UCSD-AML1 (cell line): ENCODE measurements around the gene MACROD2.

ENCODE experiments used
- DNase-seq: peaks from one replicate; lab custom pipeline; 2025; ENCODE audit not compliant: unreplicated experiment; lab: John Stamatoyannopoulos, UW

Gene MACROD2

GRCh38 chr20:14332866-14333265 lies 337.6 kb downstream of the MACROD2 start:
- DNase-seq = no peak

- DNase-seq = no peak
These were observed 338.4 kb downstream of the MACROD2 start for GRCh38 chr20:14333721-14334120.

- DNase-seq = no peak
These were observed 339.1 kb downstream of the MACROD2 start for GRCh38 chr20:14334306-14334930.

GRCh38 chr20:14335052-14335451 lies 339.7 kb downstream of the MACROD2 start:
- no peak for DNase-seq

- no peak for DNase-seq
These were observed 341.4 kb downstream of the MACROD2 start for GRCh38 chr20:14336686-14337085.

GRCh38 chr20:14337400-14338171 lies 342.3 kb downstream of the MACROD2 start, which contains the start of gene FLRT3:
Gene FLRT3, minus strand, starts transcription at chr20:14337612. Its CDS starts 10,106 bp downstream, at chr20:14327506.
- DNase-seq = peak; percentile 24

GRCh38 chr20:14341801-14342200 lies 346.5 kb downstream of the MACROD2 start:
- DNase-seq = no peak

GRCh38 chr20:14342918-14343317 lies 347.6 kb downstream of the MACROD2 start:
- no peak for DNase-seq

- no peak for DNase-seq
These were observed 348.3 kb downstream of the MACROD2 start for GRCh38 chr20:14343491-14344065.

- no peak for DNase-seq
These were observed 349.4 kb downstream of the MACROD2 start for GRCh38 chr20:14344746-14345145.

GRCh38 chr20:14355791-14356190 lies 360.5 kb downstream of the MACROD2 start:
- DNase-seq = no peak

- DNase-seq = no peak
These were observed 365.1 kb downstream of the MACROD2 start for GRCh38 chr20:14360416-14360815.

- DNase-seq = no peak
These were observed 366.4 kb downstream of the MACROD2 start for GRCh38 chr20:14361509-14362345.

- DNase-seq = no peak
These were observed 378.9 kb downstream of the MACROD2 start for GRCh38 chr20:14374196-14374595.

- DNase-seq = no peak
These were observed 380.2 kb downstream of the MACROD2 start for GRCh38 chr20:14375416-14375985.

- DNase-seq = no peak
These were observed 383.0 kb downstream of the MACROD2 start for GRCh38 chr20:14378326-14378725.

- DNase-seq = no peak
These were observed 388.0 kb downstream of the MACROD2 start for GRCh38 chr20:14383335-14383734.

- DNase-seq = no peak
These were observed 389.3 kb downstream of the MACROD2 start for GRCh38 chr20:14384416-14385175.

- no peak for DNase-seq
These were observed 389.9 kb downstream of the MACROD2 start for GRCh38 chr20:14385176-14385740.

GRCh38 chr20:14386726-14387125 lies 391.4 kb downstream of the MACROD2 start:
- DNase-seq = no peak
